Right lung (tissue), 5 donors: ENCODE measurements around the gene RUVBL1. TPM values are rescaled to one million over a fixed set of nuclear protein-coding genes. Genes with fewer than 3 reads are reported as not detected.

Experiments used
- DNase-seq, 2 donors: peaks; one replicate each; pipeline ENCODE4 v3.0.0-alpha.2; 2013
- polyA plus RNA-seq, 5 donors: library from polyadenylated mRNA; unstranded; fragments of 120-200 nt; gene quantifications; one replicate each; pipeline versions ENCODE4 v1.2.1 to v1.2.3, GENCODE V29; 2013; ENCODE audit warnings: inconsistent platforms in 1 of 5, low replicate concordance in 1 of 5; ENCODE audit not compliant: insufficient read length in 5 of 5, insufficient read depth in 1 of 5

The RUVBL1 gene
- polyA plus RNA-seq, 5 donors, result 47.4 to 55.4 (median 52.2) TPM

GRCh38 chr3:128070898-128071591, 52.6 kb downstream of the RUVBL1 start:
- DNase-seq, result no peak

- no peak for DNase-seq
These were observed 54.3 kb downstream of the RUVBL1 start for GRCh38 chr3:128069271-128069670.

- no peak for DNase-seq
These were observed 55.4 kb downstream of the RUVBL1 start for GRCh38 chr3:128068156-128068620.

- DNase-seq, result no peak
These were observed 56.1 kb downstream of the RUVBL1 start for GRCh38 chr3:128067489-128067888.

- no peak for DNase-seq
These were observed 56.9 kb downstream of the RUVBL1 start for GRCh38 chr3:128066676-128067075.

GRCh38 chr3:128066114-128066513, 57.5 kb downstream of the RUVBL1 start:
- DNase-seq, result no peak

GRCh38 chr3:128064962-128065361, 58.6 kb downstream of the RUVBL1 start:
- DNase-seq, result no peak

GRCh38 chr3:128063865-128064264, 59.7 kb downstream of the RUVBL1 start:
- no peak for DNase-seq

- no peak for DNase-seq
These were observed 61.4 kb downstream of the RUVBL1 start for GRCh38 chr3:128062033-128062745.

GRCh38 chr3:128060473-128061381, 62.9 kb downstream of the RUVBL1 start:
- DNase-seq, result no peak

GRCh38 chr3:128056258-128056657, 67.4 kb downstream of the RUVBL1 start:
- no peak for DNase-seq

GRCh38 chr3:128054367-128054766, 69.2 kb downstream of the RUVBL1 start:
- DNase-seq, result no peak

- DNase-seq, result no peak
These were observed 70.0 kb downstream of the RUVBL1 start for GRCh38 chr3:128053614-128054013.

GRCh38 chr3:128052595-128053351, 70.8 kb downstream of the RUVBL1 start:
- no peak for DNase-seq

GRCh38 chr3:128051837-128052594, 71.6 kb downstream of the RUVBL1 start, which contains the start of gene SEC61A1:
SEC61A1 (plus strand) TSS chr3:128052437; CDS start chr3:128052553, 116 bp downstream.
- peak; percentile 94 to 95 for DNase-seq

GRCh38 chr3:128051459-128051836, 72.2 kb downstream of the RUVBL1 start:
- peak in 1 of 2 donors; percentile 15 for DNase-seq

- no peak for DNase-seq
These were observed 73.0 kb downstream of the RUVBL1 start for GRCh38 chr3:128050597-128050996.

GRCh38 chr3:128041344-128041743, 82.3 kb downstream of the RUVBL1 start:
- peak; percentile 29 to 35 for DNase-seq

GRCh38 chr3:128040660-128041059, 83.0 kb downstream of the RUVBL1 start:
- no peak for DNase-seq

- no peak for DNase-seq
These were observed 83.6 kb downstream of the RUVBL1 start for GRCh38 chr3:128040041-128040440.

GRCh38 chr3:128036119-128036518, 87.5 kb downstream of the RUVBL1 start:
- DNase-seq, result no peak
